WI38 (cell line): ENCODE results near the gene CD6.

Experiments
- H3K4me3 ChIP-seq: 2 replicates; pipeline ENCODE4 v1.5.1; 2011; ENCODE audit warnings: low read depth, mild to moderate bottlenecking, control low read depth, low read length
- CTCF ChIP-seq: IDR thresholded peaks from 2 replicates; pipeline ENCODE4 v1.5.1; 2012; ENCODE audit warnings: low read depth, mild to moderate bottlenecking, control low read depth, low read length

CD6 gene

GRCh38 chr11:61009392-61010275, 38.2 kb downstream of the CD6 start:
- no peak for TF ChIP-seq CTCF
- H3K4me3 ChIP-seq, result no peak overlapping the region

GRCh38 chr11:61010466-61011228, 39.2 kb downstream of the CD6 start:
- no peak for TF ChIP-seq CTCF
- H3K4me3 ChIP-seq, result no peak overlapping the region

- no peak for TF ChIP-seq CTCF
- no peak overlapping the region for H3K4me3 ChIP-seq
These were observed 39.9 kb downstream of the CD6 start for GRCh38 chr11:61011229-61011870.

- TF ChIP-seq CTCF, result no peak
- no peak overlapping the region for H3K4me3 ChIP-seq
These were observed 40.7 kb downstream of the CD6 start for GRCh38 chr11:61011950-61012736.

- no peak overlapping the region for H3K4me3 ChIP-seq
- no peak for TF ChIP-seq CTCF
These were observed 41.3 kb downstream of the CD6 start for GRCh38 chr11:61012737-61013215.

GRCh38 chr11:61018059-61018458, 46.6 kb downstream of the CD6 start:
- no peak for TF ChIP-seq CTCF

More at GRCh38 chr11:61018059-61018458, 46.6 kb downstream of the CD6 start:
- H3K4me3 ChIP-seq, result no peak overlapping the region
